GM21390 (cell line): ENCODE measurements around the gene SGCE.
"Not testable (repeated sequence)": the region's sequence is repeated elsewhere in the genome, so short reads cannot be mapped to it uniquely, and the experiment has no call there.

Experiments used
- ATAC-seq: cut with Tn5 transposase; IDR thresholded peaks from one replicate; pipeline ENCODE4 v1.9.1; 2021; ENCODE audit not compliant: unreplicated experiment

The SGCE gene

GRCh38 chr7:94655848-94656657 is at the start of gene SGCE:
TSS of gene SGCE (minus strand) at chr7:94656133. CDS start at chr7:94656098, 35 bp downstream.
- ATAC-seq, result peak; percentile 21

- not testable (repeated sequence) for ATAC-seq
Measured at GRCh38 chr7:94705155-94706021, 49.5 kb upstream of the SGCE start.

GRCh38 chr7:94701555-94701973 is 45.6 kb upstream of the SGCE start:
- ATAC-seq, result no peak

GRCh38 chr7:94700926-94701554 is 45.1 kb upstream of the SGCE start:
- no peak for ATAC-seq

- ATAC-seq, result no peak
Measured at GRCh38 chr7:94698275-94698674, 42.3 kb upstream of the SGCE start.

- no peak for ATAC-seq
Measured at GRCh38 chr7:94697035-94697974, 41.4 kb upstream of the SGCE start.

GRCh38 chr7:94687810-94688209 is 31.9 kb upstream of the SGCE start:
- no peak for ATAC-seq

GRCh38 chr7:94687076-94687475 is 31.1 kb upstream of the SGCE start:
- ATAC-seq, result no peak

- ATAC-seq, result no peak
Measured at GRCh38 chr7:94683066-94683465, 27.1 kb upstream of the SGCE start.

GRCh38 chr7:94679358-94679757 is 23.4 kb upstream of the SGCE start:
- ATAC-seq, result no peak

GRCh38 chr7:94676431-94676830 is 20.5 kb upstream of the SGCE start:
- no peak for ATAC-seq

GRCh38 chr7:94675356-94675755 is 19.4 kb upstream of the SGCE start:
- no peak for ATAC-seq

GRCh38 chr7:94671444-94672235 is 15.7 kb upstream of the SGCE start:
- ATAC-seq, result no peak

GRCh38 chr7:94669773-94670495 is 14.0 kb upstream of the SGCE start:
- ATAC-seq, result no peak

- ATAC-seq, result no peak
Measured at GRCh38 chr7:94666879-94667587, 11.1 kb upstream of the SGCE start.

GRCh38 chr7:94665426-94665825 is 9.5 kb upstream of the SGCE start:
- ATAC-seq, result no peak

GRCh38 chr7:94664023-94664422 is 8.1 kb upstream of the SGCE start:
- no peak for ATAC-seq

GRCh38 chr7:94662548-94662947 is 6.6 kb upstream of the SGCE start:
- ATAC-seq, result no peak
